Tibial nerve (tissue), 4 donors: ENCODE measurements around the gene NFATC3. TPM values are rescaled to one million over a fixed set of nuclear protein-coding genes. Genes with fewer than 3 reads are reported as not detected.
"Not testable (repeated sequence)": the region's sequence is repeated elsewhere in the genome, so short reads cannot be mapped to it uniquely, and the experiment has no call there.

ENCODE experiments used
- DNase-seq, 2 donors: peaks; one replicate each; pipeline ENCODE4 v3.0.0-alpha.2; 2019; ENCODE audit warnings: low spot score in 2 of 2
- H3K27ac ChIP-seq, 4 donors: fragments of 200-600 bp; sonication (generic) in 3 of 4; one replicate each; pipeline ENCODE4 v1.5.1; 2017 to 2019; ENCODE audit warnings: mild to moderate bottlenecking in 1 of 4
- H3K27me3 ChIP-seq, 2 donors: fragments of 200-600 bp; sonication (generic) in 1 of 2; one replicate each; pipeline versions ENCODE4 v1.5.1 to v1.6.0; 2017 to 2019
- H3K36me3 ChIP-seq, 3 donors: fragments of 200-600 bp; sonication (generic); one replicate each; pipeline ENCODE4 v1.5.1; 2018 to 2019
- H3K4me1 ChIP-seq, 4 donors: fragments of 200-600 bp; sonication (generic) in 3 of 4; one replicate each; pipeline ENCODE4 v1.5.1; 2017 to 2019
- H3K4me3 ChIP-seq, 4 donors: fragments of 200-600 bp; sonication (generic) in 3 of 4; one replicate each; pipeline ENCODE4 v1.5.1; 2017 to 2019; ENCODE audit warnings: mild to moderate bottlenecking in 1 of 4, moderate library complexity in 1 of 4
- H3K9me3 ChIP-seq, 4 donors: fragments of 200-600 bp; sonication (generic) in 3 of 4; one replicate each; pipeline ENCODE4 v1.5.1; 2017 to 2019
- EP300 ChIP-seq, 2 donors: sonication (generic); formaldehyde crosslinking; IDR thresholded peaks; one replicate each; pipeline ENCODE4 v1.6.1; 2017; ENCODE audit warnings: antibody characterized with exemption in 2 of 2, mild to moderate bottlenecking in 1 of 2
- POLR2A ChIP-seq, 2 donors: fragments of 450-650 bp; IDR thresholded peaks; one replicate each; pipeline ENCODE4 v1.6.1; 2017; ENCODE audit warnings: antibody characterized with exemption in 2 of 2, mild to moderate bottlenecking in 2 of 2, moderate library complexity in 2 of 2
- WGBS, 2 donors: methylation state at CpG; one replicate each; pipeline ENCODE4 v1.1.5; 2018; 5-methylcytosine and 5-hydroxymethylcytosine counted together
- total RNA-seq, 4 donors: library from RNA; depleted of rRNA; stranded (reverse); fragments of >200 nt; gene quantifications; one replicate each; pipeline ENCODE4 v1.1.0, GENCODE V29; 2016
- TF ChIP-seq, protein P1 (sequence below), 5 experiments: fragments of 200-600 bp in 3 of 5; fragments of 450-650 bp in 2 of 5; sonication (generic) in 3 of 5; IDR thresholded peaks; one replicate each; pipeline ENCODE4 v1.5.1; 2016 to 2019; ENCODE audit warnings: antibody characterized with exemption in 5 of 5, mild to moderate bottlenecking in 3 of 5, moderate library complexity in 2 of 5

NFATC3 gene
- total RNA-seq, 4 donors from 2014 or later = 81.4 to 105 (median 97.1) TPM

GRCh38 chr16:68111379-68111778 lies 26.2 kb downstream of the NFATC3 start:
- no peak overlapping the region for H3K27ac ChIP-seq
- H3K36me3 ChIP-seq = no peaks in the 10 kb centered on the region
- no peaks in the 10 kb centered on the region for H3K27me3 ChIP-seq
- no peak for TF ChIP-seq POLR2A (IDR thresholded peaks at IDR 0.05)
- no peak for TF ChIP-seq EP300 (IDR thresholded peaks at IDR 0.05)
- TF ChIP-seq, protein P1, sequence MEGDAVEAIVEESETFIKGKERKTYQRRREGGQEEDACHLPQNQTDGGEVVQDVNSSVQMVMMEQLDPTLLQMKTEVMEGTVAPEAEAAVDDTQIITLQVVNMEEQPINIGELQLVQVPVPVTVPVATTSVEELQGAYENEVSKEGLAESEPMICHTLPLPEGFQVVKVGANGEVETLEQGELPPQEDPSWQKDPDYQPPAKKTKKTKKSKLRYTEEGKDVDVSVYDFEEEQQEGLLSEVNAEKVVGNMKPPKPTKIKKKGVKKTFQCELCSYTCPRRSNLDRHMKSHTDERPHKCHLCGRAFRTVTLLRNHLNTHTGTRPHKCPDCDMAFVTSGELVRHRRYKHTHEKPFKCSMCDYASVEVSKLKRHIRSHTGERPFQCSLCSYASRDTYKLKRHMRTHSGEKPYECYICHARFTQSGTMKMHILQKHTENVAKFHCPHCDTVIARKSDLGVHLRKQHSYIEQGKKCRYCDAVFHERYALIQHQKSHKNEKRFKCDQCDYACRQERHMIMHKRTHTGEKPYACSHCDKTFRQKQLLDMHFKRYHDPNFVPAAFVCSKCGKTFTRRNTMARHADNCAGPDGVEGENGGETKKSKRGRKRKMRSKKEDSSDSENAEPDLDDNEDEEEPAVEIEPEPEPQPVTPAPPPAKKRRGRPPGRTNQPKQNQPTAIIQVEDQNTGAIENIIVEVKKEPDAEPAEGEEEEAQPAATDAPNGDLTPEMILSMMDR (IDR thresholded peaks at IDR 0.05) = no peak
- H3K4me3 ChIP-seq = no peak overlapping the region
- 42 to 54% methylated on average over 2 of the region's 2 CpGs for WGBS, 2 donors
- peaks cover 0 to 36% (median 8%) of the 10 kb centered on the region in 4 donors for H3K9me3 ChIP-seq
- H3K4me1 ChIP-seq = peaks cover 0 to 25% (median 0%) of the 10 kb centered on the region in 4 donors
- no peak for DNase-seq

DNA sequence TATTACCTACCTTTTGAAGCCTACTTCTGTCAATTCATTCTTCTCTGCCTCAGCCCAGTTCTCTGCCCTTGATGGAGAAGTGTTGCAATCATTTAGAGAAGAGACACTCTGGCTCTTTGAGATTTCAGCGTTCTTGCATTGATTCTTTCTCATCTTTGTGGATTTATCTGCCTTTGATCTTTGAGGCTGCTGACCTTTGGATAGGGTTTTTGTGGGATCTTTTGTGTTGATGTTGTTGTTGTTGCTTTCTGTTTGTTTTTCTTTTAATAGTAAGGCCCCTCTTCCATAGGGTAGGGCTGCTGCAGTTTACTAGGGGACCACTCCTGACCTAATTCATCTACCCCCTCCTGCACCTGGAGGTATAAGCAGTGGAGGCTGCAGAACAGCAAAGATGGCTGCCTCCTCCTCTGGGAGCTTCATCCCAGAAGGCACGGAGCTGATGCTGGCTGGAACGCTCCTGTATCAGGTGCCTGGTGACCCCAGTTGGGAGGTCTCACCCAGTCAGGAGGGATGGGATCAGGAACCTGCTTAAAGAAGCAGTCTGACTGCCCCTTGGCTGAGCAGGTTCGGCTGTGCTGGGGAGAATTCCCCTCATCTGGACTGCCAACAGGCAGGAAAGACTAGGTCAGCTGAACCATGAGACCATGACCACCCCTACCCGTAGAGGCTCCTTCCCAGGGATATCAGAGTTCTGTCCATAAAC lies 28.0 kb downstream of the NFATC3 start:
- Histone ChIP-seq H3K4me3 (no peak overlapping the region), H3K27me3 (no peaks in the 10 kb centered on the region), H3K4me1 (peaks cover 0 to 35% (median 2%) of the 10 kb centered on the region in 4 donors), H3K27ac (no peak overlapping the region), H3K36me3 (no peaks in the 10 kb centered on the region), H3K9me3 (peaks cover 0 to 34% (median 8%) of the 10 kb centered on the region in 4 donors)
- DNase-seq = no peak
- TF ChIP-seq, protein P1 (IDR thresholded peaks at IDR 0.05) = no peak
- TF ChIP-seq POLR2A (IDR thresholded peaks at IDR 0.05) = no peak
- no peak for TF ChIP-seq EP300 (IDR thresholded peaks at IDR 0.05)
- WGBS, 2 donors = 78 to 90% methylated on average over 5 of the region's 5 CpGs

DNA sequence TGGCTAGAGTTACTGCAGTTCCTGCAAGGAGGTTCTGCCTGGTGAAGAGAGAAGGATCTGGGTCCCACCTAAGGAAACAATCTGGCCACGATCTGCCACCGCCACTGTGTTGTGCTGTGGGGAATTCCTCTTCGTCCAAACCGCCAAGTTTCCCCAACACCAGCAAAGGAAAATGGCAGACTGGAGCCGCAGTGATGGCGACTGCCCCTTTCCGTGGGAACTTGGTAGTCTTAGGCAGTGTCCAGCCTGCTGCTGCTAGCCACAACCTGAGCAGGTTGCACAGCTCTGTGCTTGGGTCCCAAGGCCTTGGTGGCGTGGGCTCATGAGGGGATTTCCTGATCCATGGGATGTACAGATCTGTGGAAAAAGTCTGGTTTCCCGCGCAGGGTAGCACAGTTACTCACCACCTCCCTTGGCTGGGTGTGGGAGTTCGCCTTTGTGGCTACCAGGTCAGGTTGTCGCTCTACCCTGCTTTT lies 28.6 kb downstream of the NFATC3 start:
- H3K36me3 ChIP-seq = no peaks in the 10 kb centered on the region
- peaks cover 0 to 35% (median 2%) of the 10 kb centered on the region in 4 donors for H3K4me1 ChIP-seq
- peaks cover 0 to 28% (median 5%) of the 10 kb centered on the region in 4 donors for H3K9me3 ChIP-seq
- 97 to 98% methylated on average over 12 of the region's 12 CpGs for WGBS, 2 donors
- no peak for DNase-seq
- no peak for TF ChIP-seq EP300 (IDR thresholded peaks at IDR 0.05)
- TF ChIP-seq, protein P1 (IDR thresholded peaks at IDR 0.05) = no peak
- TF ChIP-seq POLR2A (IDR thresholded peaks at IDR 0.05) = no peak
- no peak overlapping the region for H3K4me3 ChIP-seq
- no peak overlapping the region for H3K27ac ChIP-seq
- no peaks in the 10 kb centered on the region for H3K27me3 ChIP-seq

DNA sequence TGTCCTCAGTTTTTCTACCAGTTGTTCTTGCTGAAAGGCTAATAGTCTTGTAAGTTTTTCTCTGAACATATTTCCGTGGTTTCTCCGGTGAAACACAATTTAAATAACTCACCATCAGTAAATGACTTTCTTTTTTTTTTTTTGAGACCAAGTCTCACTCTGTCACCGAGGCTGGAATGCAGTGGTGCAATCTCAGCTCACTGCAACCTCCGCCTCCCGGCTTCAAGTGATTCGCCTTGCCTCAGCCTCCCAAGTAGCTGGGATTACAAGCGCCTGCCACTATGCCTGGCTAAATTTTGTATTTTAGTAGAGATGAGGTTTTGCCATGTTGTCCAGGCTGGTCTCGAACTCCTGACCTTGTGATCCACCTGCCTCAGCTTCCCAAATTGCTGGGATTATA lies 29.8 kb downstream of the NFATC3 start:
- 92 to 95% methylated on average over 8 of the region's 8 CpGs for WGBS, 2 donors
- H3K27me3 ChIP-seq, H3K4me3 ChIP-seq, DNase-seq, H3K36me3 ChIP-seq, H3K27ac ChIP-seq: not testable (repeated sequence)
- H3K9me3 ChIP-seq = peaks cover 0 to 16% (median 5%) of the 10 kb centered on the region in 4 donors
- peaks cover 0 to 35% (median 2%) of the 10 kb centered on the region in 4 donors for H3K4me1 ChIP-seq

GRCh38 chr16:68115851-68116250 lies 30.7 kb downstream of the NFATC3 start:
- Histone ChIP-seq H3K27me3 (no peaks in the 10 kb centered on the region), H3K27ac (no peak overlapping the region), H3K36me3 (no peaks in the 10 kb centered on the region), H3K9me3 (peaks cover 0 to 9% (median 3%) of the 10 kb centered on the region in 4 donors), H3K4me3 (no peak overlapping the region), H3K4me1 (peaks cover 0 to 35% (median 2%) of the 10 kb centered on the region in 4 donors)
- TF ChIP-seq EP300 (IDR thresholded peaks at IDR 0.05) (no peak), POLR2A (IDR thresholded peaks at IDR 0.05) (no peak)
- TF ChIP-seq, protein P1 (IDR thresholded peaks at IDR 0.05) = no peak
- DNase-seq = no peak
- WGBS, 2 donors = 62 to 71% methylated on average over 2 of the region's 2 CpGs
